ENCODE data around the gene WAPL. TPM values are rescaled to one million over a fixed set of nuclear protein-coding genes. Genes with fewer than 3 reads are reported as not detected.

WAPL gene
- total and polyA plus RNA-seq, 2 of the 4 experiments (the other 2 are of a cell fraction), result 11.5 to 31.7 TPM

DNA sequence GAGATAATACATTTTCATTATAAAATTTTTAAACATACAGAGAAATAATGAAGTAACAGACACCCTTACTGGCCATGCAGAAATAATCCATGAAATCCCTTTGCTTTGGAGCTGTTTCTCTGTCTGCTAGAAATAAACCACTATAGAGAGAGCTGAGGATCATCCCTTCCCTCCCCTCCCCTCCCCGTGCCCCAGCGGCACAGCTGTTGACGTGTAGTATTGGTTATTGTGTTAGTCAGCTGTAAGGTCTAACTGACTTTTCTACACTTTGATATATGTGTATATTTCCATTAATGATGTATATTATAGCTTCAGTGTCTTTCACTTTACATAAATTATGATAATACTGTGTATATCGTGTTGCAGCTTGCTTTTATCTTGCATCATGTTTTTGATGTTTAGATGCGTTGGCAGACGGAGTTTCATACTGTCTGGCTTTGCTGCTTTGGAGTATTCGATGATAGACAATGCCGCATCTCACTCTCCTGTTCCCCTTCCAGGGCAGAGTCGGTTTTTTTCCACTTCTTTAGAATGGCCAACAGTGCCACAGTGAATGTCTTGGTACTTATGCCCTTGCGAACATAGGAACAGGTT is 127.6 kb downstream of the WAPL start:
- Histone ChIP-seq H3K4me2 (ENCODE audit: low read depth, low read length) (no peak overlapping the region), H3K9me3 (ENCODE audit: control insufficient read depth, insufficient read depth, low read length) (no peaks in the 10 kb centered on the region), H4K91ac (ENCODE audit: insufficient read depth, low read depth, low read length) (no peak overlapping the region), H3K9me1 (ENCODE audit: insufficient read depth, low read length) (no peaks in the 10 kb centered on the region), H3K27ac (ENCODE audit: insufficient read depth, low read length) (no peak overlapping the region), H2AK9ac (replicated peaks; ENCODE audit: low read depth, low read length, poor library complexity) (no peak overlapping the region), H4K20me1 (ENCODE audit: insufficient read depth, low read length) (no peaks in the 10 kb centered on the region; the same call in 1 of the 2 replicates), H3K56ac (ENCODE audit: extremely low read depth, insufficient read depth, low read length) (no peak overlapping the region), H3K9ac (ENCODE audit: low read depth, low read length) (no peak overlapping the region), H3K14ac (replicated peaks; ENCODE audit: low read depth, low read length) (no peak overlapping the region), H2AK5ac (ENCODE audit: low read depth, low read length) (no peak overlapping the region), H2AFZ (replicated peaks; ENCODE audit: low read length, poor library complexity) (no peak overlapping the region), H3K18ac (ENCODE audit: low read depth, low read length) (no peak overlapping the region), H2BK15ac (ENCODE audit: low read depth, low read length) (no peak overlapping the region), H4K8ac (ENCODE audit: low read depth in 2 of 2, low read length in 2 of 2) (no peak overlapping the region), H3K4ac (ENCODE audit: low read depth, low read length) (no peak overlapping the region), H2BK5ac (ENCODE audit: low read depth, low read length, poor library complexity, severe bottlenecking) (no peak overlapping the region), H2BK120ac (ENCODE audit: low read depth, low read length) (no peak overlapping the region), H3K4me3 (ENCODE audit: insufficient read depth, low read depth, low read length) (no peak overlapping the region), H3K4me1 (ENCODE audit: control insufficient read depth, insufficient read depth, low read length) (no peaks in the 10 kb centered on the region; the same call in 1 of the 2 replicates), H3K23ac (ENCODE audit: low read depth, low read length) (no peak overlapping the region), H3K27me3 (ENCODE audit: control insufficient read depth, insufficient read depth, low read length) (peaks cover 40% of the 10 kb centered on the region), H3K36me3 (ENCODE audit: control insufficient read depth, insufficient read depth, low read length) (no peaks in the 10 kb centered on the region), H3K79me1 (ENCODE audit: low read depth in 1 of 2, low read length in 2 of 2) (no peaks in the 10 kb centered on the region), H2BK20ac (ENCODE audit: low read depth, low read length) (no peak overlapping the region), H4K5ac (ENCODE audit: low read depth, low read length) (no peak overlapping the region)
- in situ Hi-C loops (cut with MboI; ENCODE audit: low sequenced_read_pairs) (no loop called here), intact Hi-C loops (cut with micrococcal nuclease) (no loop called here), dilution Hi-C loops (cut with HindIII; ENCODE audit: low sequenced_read_pairs, unreplicated experiment) (no loop called here)
- no peak for ATAC-seq (ENCODE audit: low read depth)
- WGBS, 2 experiments (ENCODE audit: extremely low coverage in 2 of 2, insufficient read length in 1 of 2), result no CpG with 5 or more reads among the region's 10 CpGs
- no peak for DNase-seq
- no TSS peak for BruUV-seq (replicated peaks)
- CTCF ChIA-PET, result no interaction called here
- no peak for TF ChIP-seq POLR2A (IDR thresholded peaks at IDR 0.05; ENCODE audit: low read depth, low read length)
- no peak for TF ChIP-seq RCOR1 (IDR thresholded peaks at IDR 0.05; ENCODE audit: insufficient replicate concordance, low read length)
- TF ChIP-seq, protein P1, sequence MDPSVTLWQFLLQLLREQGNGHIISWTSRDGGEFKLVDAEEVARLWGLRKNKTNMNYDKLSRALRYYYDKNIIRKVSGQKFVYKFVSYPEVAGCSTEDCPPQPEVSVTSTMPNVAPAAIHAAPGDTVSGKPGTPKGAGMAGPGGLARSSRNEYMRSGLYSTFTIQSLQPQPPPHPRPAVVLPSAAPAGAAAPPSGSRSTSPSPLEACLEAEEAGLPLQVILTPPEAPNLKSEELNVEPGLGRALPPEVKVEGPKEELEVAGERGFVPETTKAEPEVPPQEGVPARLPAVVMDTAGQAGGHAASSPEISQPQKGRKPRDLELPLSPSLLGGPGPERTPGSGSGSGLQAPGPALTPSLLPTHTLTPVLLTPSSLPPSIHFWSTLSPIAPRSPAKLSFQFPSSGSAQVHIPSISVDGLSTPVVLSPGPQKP (IDR thresholded peaks at IDR 0.05; ENCODE audit: borderline replicate concordance, low read depth, low read length), result no peak
- TF ChIP-seq RAD21 (IDR thresholded peaks at IDR 0.05; ENCODE audit: low read length), result no peak
- TF ChIP-seq NFE2L2 (IDR thresholded peaks at IDR 0.05; ENCODE audit: low read depth, low read length), result no peak
- no peak for TF ChIP-seq MAZ (IDR thresholded peaks at IDR 0.05; ENCODE audit: borderline replicate concordance, low read depth, low read length)
- POLR2A ChIA-PET (ENCODE audit: unreplicated experiment), result no interaction called here

Data from IMR-90 (cell line).